GF-D8 (cell line): ENCODE data around the gene COL10A1.
"Not testable (repeated sequence)": the region's sequence is repeated elsewhere in the genome, so short reads cannot be mapped to it uniquely, and the experiment has no call there.

Experiments
- DNase-seq: peaks from one replicate; lab custom pipeline; 2025; lab: John Stamatoyannopoulos, UW

The COL10A1 gene

GRCh38 chr6:116120430-116120829 lies 5.5 kb downstream of the COL10A1 start:
- DNase-seq, result no peak

DNA sequence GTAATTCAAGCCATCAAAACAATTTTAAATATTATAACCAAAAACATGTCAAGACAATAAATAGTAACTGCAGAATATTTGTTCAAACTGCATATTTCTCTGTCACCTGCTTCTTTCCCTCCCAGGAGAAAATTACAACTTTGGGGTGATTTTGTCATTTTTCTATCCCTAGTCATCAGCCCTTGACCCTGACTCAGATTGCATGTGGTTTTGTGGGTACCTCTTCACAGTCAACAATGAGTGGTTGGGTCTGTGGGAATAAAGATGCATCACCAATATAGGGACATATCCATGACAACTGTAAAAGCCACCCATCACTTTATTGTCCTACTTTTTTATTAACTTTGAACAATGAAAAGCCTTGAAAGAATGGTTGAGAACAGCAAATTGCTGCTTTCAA lies 7.3 kb downstream of the COL10A1 start:
- no peak for DNase-seq

- DNase-seq, result no peak
Measured at GRCh38 chr6:116115781-116116180, 10.2 kb downstream of the COL10A1 start.

DNA sequence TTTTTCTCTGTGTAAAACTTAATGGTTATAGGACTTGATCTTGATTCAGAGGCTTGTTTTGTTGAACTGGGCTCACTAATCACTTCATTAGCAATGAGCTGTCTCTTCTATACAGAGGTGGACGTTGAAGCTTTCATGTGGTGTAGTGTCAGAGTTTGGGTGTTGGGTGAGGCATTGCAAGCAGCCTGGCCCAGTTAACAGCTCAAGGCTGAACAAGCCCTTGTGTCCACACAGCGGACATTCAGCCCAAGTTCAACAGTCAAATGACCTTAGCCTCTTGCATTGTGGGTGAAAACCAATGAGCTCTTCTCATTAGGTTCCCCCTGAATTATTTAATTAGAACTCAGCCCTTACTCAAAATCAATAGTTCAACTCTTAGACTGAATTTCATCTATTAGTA lies 12.5 kb downstream of the COL10A1 start:
- DNase-seq, result no peak

DNA sequence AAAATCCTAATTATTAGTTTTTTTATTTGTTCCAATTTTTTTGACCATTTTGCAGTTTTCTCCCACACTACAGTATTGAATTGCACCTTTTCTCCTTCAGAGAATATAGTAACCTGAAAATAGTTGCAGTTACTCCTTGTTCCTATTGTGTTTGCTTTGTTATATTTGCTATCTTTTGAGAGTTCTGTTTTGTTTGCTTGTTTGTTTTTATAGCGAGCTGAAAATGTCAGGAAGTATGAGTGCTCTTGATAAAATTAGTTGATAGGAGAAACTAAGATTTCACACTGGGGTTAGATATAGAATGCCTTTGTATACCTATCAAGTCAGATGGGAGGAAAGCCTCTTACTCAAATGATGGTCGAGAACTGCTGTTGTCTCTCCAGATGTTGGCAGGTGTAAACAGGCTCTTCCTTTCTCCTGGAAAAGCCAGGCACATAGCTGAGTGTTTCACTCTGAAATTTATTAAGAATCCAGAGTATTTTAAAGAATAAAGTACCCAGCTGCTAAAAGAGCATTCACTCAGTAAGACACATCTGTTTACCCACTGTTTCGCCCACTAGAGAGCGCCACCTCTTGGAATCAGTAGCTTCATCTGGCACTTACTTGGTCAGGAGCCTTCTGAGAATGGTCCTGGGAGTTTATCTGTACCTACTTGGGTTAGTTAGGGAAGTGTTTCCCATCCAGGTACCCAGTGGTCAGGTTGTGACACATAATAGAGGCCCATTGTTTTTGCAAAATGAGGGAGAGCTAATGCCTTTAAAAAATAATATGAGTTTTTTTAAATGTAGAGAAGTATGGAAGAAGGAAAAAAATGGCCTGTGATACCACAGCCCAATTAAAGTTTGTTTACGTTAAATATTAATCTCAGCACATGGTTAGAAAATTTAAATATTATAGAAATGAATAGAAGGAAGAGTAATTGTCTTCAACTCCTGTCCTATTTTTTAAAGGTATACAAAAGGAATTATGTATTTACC lies 14.1 kb downstream of the COL10A1 start:
- no peak for DNase-seq

DNA sequence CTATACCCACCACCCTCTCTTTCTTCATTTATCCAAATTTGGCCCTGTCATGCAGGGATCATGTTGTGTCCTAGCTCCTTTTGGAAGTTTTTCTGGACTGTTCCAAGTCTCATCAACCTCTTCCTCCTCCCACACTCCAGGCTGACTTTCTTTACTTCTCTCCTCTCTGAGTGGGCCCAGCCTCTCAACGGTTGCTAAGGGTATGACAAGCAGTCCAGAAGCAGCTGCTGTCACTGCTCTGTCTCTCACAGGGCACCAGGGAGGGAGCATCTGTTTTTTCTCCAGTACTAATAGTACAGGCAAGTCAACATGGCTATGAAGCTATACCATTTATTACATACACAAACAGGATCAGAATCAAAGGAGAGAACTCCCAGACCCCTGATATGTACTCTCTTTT lies 17.1 kb downstream of the COL10A1 start:
- DNase-seq, result no peak

- DNase-seq, result no peak
Measured at GRCh38 chr6:116106146-116106545, 19.8 kb downstream of the COL10A1 start.

GRCh38 chr6:116105247-116105646 lies 20.7 kb downstream of the COL10A1 start:
- no peak for DNase-seq

- no peak for DNase-seq
Measured at GRCh38 chr6:116104636-116105035, 21.3 kb downstream of the COL10A1 start.

GRCh38 chr6:116102873-116103272 lies 23.1 kb downstream of the COL10A1 start:
- DNase-seq, result no peak

GRCh38 chr6:116101790-116102189 lies 24.1 kb downstream of the COL10A1 start:
- no peak for DNase-seq

- DNase-seq, result no peak
Measured at GRCh38 chr6:116101302-116101718, 24.6 kb downstream of the COL10A1 start.

GRCh38 chr6:116100419-116101301 lies 25.3 kb downstream of the COL10A1 start, which contains the start of gene NT5DC1:
Gene NT5DC1 (plus strand): TSS chr6:116100853. CDS start chr6:116100931, 78 bp downstream.
- DNase-seq, result peak; percentile 42

DNA sequence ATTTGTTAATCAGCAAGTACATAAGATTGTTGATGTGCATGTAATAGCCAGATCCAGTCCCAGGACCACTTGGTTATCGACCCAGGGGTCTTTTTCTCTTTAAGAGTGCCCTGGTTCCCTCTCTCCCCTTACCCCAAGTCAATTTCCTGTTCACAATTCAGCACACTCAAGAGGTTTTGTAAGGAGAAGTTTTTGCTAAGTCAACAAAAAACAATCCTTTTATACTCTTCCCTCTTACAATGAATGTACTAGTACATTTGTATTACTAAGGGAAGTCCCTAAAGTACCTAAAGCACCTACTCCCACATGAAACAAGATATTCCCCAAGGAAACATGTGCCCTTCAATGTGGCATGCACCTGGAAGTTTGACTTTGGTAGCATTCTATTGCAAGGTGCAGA lies 26.9 kb downstream of the COL10A1 start:
- no peak for DNase-seq

DNA sequence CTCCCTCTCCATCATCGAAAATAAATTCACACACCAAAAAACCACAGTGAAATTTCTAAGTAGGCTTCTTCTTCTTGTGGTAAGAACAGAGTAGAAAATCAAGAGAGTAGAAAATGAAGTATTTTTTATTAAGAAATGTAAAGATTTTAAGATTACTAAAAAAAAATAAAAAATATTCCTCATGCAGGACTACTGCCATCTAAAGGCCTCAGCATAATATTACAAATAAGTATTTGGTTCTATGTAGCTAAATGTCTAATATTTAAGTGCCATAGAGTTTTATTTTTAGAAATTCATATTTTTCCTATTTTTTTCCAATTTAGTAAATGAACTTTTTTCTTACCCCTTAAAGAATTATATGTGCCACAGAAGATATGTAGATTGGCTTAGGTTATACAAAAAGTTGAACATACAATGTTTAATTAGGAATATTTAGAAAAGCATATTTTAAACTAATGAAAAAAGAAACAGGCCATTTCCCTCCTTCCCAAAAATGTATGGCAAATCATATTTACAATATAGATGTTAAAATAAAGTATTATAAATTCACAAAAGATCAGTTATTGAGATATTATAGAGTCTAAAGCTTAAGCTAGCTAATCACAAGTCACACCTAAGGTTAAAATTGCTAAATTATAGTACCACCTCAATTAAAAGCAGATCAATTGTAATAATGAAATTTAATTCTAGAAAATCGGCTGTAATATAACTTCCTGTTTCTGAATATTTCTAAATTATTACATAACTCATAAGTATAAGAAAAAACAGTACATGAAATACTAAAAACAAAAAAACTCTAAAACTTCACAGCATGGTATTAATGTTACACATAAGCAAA lies 28.7 kb downstream of the COL10A1 start:
- no peak for DNase-seq

DNA sequence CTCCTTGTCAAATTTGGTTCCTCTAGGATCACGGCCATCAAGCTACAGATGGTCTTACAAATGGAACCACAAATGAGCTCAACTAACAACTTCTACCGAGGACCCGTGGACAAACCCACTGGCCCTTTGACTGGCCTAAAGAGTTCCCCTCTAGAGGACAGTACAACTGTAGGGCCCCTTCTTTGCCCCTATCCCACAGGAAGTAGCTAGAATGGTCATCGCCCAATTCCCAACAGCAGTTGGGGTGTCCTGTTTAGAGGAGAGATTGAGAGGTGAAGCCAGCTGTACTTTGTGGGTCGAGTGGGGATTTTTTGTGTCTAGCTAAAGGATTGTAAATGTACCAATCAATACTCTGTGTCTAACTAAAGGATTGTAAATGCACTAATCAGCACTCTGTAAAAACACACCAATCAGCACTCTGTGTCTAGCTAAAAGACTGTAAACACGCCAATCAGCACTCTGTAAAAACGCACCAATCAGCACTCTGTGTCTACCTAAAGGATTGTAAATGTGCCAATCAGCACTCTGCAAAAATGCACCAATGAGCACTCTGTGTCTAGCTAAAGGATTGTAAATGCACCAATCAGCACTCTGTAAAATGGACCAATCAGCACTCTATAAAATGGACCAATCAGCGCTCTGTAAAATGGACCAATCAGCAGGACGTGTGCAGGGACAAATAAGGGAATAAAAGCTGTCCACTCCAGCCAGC lies 29.7 kb downstream of the COL10A1 start:
- DNase-seq, result not testable (repeated sequence)

- no peak for DNase-seq
Measured at GRCh38 chr6:116094041-116094440, 31.9 kb downstream of the COL10A1 start.

GRCh38 chr6:116090251-116090650 lies 35.7 kb downstream of the COL10A1 start:
- no peak for DNase-seq

GRCh38 chr6:116088946-116089345 lies 37.0 kb downstream of the COL10A1 start:
- no peak for DNase-seq

- no peak for DNase-seq
Measured at GRCh38 chr6:116087437-116088027, 38.4 kb downstream of the COL10A1 start.

GRCh38 chr6:116084284-116084683 lies 41.6 kb downstream of the COL10A1 start:
- no peak for DNase-seq
